Keratinocyte (primary cell): Measurements from ENCODE around the gene PLEKHO2. TPM values are rescaled to one million over a fixed set of nuclear protein-coding genes. Genes with fewer than 3 reads are reported as not detected.
A peak's percentile ranks its signal among the peaks of the same experiment; 100 is the strongest.

ENCODE experiments used
- DNase-seq: peaks from one replicate; pipeline ENCODE4 v3.0.0-alpha.2; 2011; ENCODE audit warnings: low read depth, missing footprints, low spot score
- FAIRE-seq: peaks from 2 replicates; lab custom pipeline; 2011; peaks lifted over from hg19 to GRCh38; lab: Jason Lieb, UNC
- H2AFZ ChIP-seq: 2 replicates; pipeline ENCODE4 v1.6.0; 2012; ENCODE audit warnings: low read length, control low read depth, inconsistent platforms; ENCODE audit not compliant: control insufficient read depth
- H3K27ac ChIP-seq: 2 replicates; pipeline ENCODE4 v1.5.1; 2011; ENCODE audit warnings: low read length; ENCODE audit not compliant: control insufficient read depth, insufficient read depth
- H3K27me3 ChIP-seq: 3 replicates; pipeline ENCODE4 v1.6.0; 2011; ENCODE audit warnings: low read length; ENCODE audit not compliant: control insufficient read depth, insufficient read depth; ENCODE audit errors: extremely low read depth
- H3K36me3 ChIP-seq, 2 experiments: 2 replicates in 1 of 2; 3 replicates in 1 of 2; pipeline ENCODE4 v1.5.1; 2011; ENCODE audit warnings: low read length in 2 of 2, mild to moderate bottlenecking in 1 of 2; ENCODE audit not compliant: control insufficient read depth in 2 of 2, insufficient read depth in 2 of 2; ENCODE audit errors: extremely low read depth in 1 of 2
- H3K4me1 ChIP-seq: 3 replicates; pipeline ENCODE4 v1.5.1; 2011; ENCODE audit warnings: low read length; ENCODE audit not compliant: control insufficient read depth, insufficient read depth; ENCODE audit errors: extremely low read depth
- H3K4me2 ChIP-seq: 3 replicates; pipeline ENCODE4 v1.6.0; 2011; ENCODE audit warnings: low read depth, low read length; ENCODE audit not compliant: control insufficient read depth, insufficient read depth; ENCODE audit errors: extremely low read depth
- H3K4me3 ChIP-seq, 3 experiments: fragments of 200-600 bp in 1 of 3; sonication (generic) in 1 of 3; 2 replicates in 2 of 3; 3 replicates in 1 of 3; pipeline ENCODE4 v1.5.1; 2011 to 2016; ENCODE audit warnings: low read length in 3 of 3, mild to moderate bottlenecking in 3 of 3, control low read depth in 2 of 3, inconsistent platforms in 1 of 3, low read depth in 1 of 3, mixed read lengths in 1 of 3, mixed run types in 1 of 3, moderate library complexity in 1 of 3; ENCODE audit not compliant: control insufficient read depth in 2 of 3, insufficient read depth in 2 of 3; ENCODE audit errors: extremely low read depth in 1 of 3
- H3K79me2 ChIP-seq: 2 replicates; pipeline ENCODE4 v1.6.0; 2012; ENCODE audit warnings: low read length; ENCODE audit not compliant: control insufficient read depth, insufficient read depth
- H3K9ac ChIP-seq: 3 replicates; pipeline ENCODE4 v1.6.0; 2011; ENCODE audit warnings: low read length; ENCODE audit not compliant: control insufficient read depth, insufficient read depth; ENCODE audit errors: extremely low read depth
- H3K9me1 ChIP-seq: 3 replicates; pipeline ENCODE4 v1.6.0; 2011; ENCODE audit warnings: low read length; ENCODE audit not compliant: control insufficient read depth, insufficient read depth; ENCODE audit errors: extremely low read depth
- H3K9me3 ChIP-seq: 2 replicates; pipeline ENCODE4 v1.5.1; 2012; ENCODE audit warnings: low read depth, low read length; ENCODE audit not compliant: control insufficient read depth
- H4K20me1 ChIP-seq: 3 replicates; pipeline ENCODE4 v1.6.0; 2011; ENCODE audit warnings: low read length; ENCODE audit not compliant: control insufficient read depth, insufficient read depth; ENCODE audit errors: extremely low read depth
- EZH2 ChIP-seq: IDR thresholded peaks from one replicate; pipeline ENCODE4 v1.6.1; 2012; ENCODE audit warnings: inconsistent platforms, mild to moderate bottlenecking, low read length, moderate library complexity
- dilution Hi-C: fragments of 300-500 bp; cut with MboI; formaldehyde crosslinking; loops from one replicate; pipeline ENCODE4 v1.7.0; 2020; ENCODE audit warnings: low sequenced_read_pairs; ENCODE audit not compliant: extremely low pct_ligation_motif_present
- polyA plus RNA-seq, 5 experiments: library from polyadenylated mRNA; depleted of rRNA in 3 of 5; stranded (reverse) in 3 of 5; stranded (forward) in 1 of 5; unstranded in 1 of 5; fragments of >200 nt; gene quantifications; 1 replicate in 1 of 5; 2 replicates in 3 of 5; 3 replicates in 1 of 5; pipeline versions ENCODE4 v1.2.1 to v1.2.3, GENCODE V29; 2011 to 2012; ENCODE audit warnings: missing spikeins in 2 of 5, low read depth in 1 of 5, low replicate concordance in 1 of 5
- TF ChIP-seq, protein P1 (sequence below), 3 experiments: IDR thresholded peaks in 1 of 3; conservative IDR thresholded peaks in 1 of 3; optimal IDR thresholded peaks in 1 of 3; 2 replicates in 2 of 3; 3 replicates in 1 of 3; pipeline versions ENCODE3 to v1.5.1; 2011; ENCODE audit warnings: low read length in 3 of 3, mild to moderate bottlenecking in 3 of 3, moderate library complexity in 2 of 3, control low read depth in 1 of 3, inconsistent platforms in 1 of 3; ENCODE audit not compliant: insufficient read depth in 2 of 3; ENCODE audit errors: extremely low read depth in 1 of 3

Gene PLEKHO2
- polyA plus RNA-seq, 1 donor (not counting 4 experiments of a cell fraction or from before 2014, with no cell fraction given) = 8.8 TPM

DNA sequence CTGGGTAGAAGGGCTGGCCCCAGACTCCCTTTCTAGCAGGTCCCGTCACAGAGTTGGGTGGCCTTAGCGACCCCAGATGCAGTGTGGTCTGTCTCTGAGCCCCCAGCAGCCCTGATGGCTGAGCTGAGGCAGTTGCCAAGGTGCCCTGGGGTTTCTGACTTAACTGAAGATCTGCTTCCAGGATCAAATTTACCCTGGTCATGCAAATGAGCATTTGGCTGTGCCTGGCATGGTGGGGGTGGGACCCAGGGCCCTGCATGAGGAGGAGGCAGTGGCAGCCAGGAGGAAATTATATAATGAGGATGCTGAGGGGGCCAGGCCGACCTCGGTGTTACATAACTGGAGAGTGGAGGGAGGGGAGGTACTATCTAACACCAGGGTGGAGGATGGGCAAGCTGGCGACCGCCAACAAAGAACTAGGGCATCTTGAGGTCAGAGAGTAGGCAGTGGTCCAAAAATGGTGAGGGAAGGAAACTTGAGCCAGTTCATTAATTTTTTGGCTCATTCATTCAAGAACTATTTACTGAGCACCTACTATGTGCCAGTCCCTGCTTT, 16.4 kb downstream of the PLEKHO2 start:
- no peaks in the 10 kb centered on the region for H3K9me3 ChIP-seq
- H3K4me1 ChIP-seq = peaks cover 40% of the 10 kb centered on the region
- H2AFZ ChIP-seq = no peak overlapping the region
- no peak overlapping the region for H3K9ac ChIP-seq
- FAIRE-seq (no peak), DNase-seq (no peak)
- peaks cover 10% of the 10 kb centered on the region for H3K9me1 ChIP-seq
- H3K4me2 ChIP-seq = peak overlapping the region; percentile 55
- H3K79me2 ChIP-seq = peaks cover 42% of the 10 kb centered on the region
- no peaks in the 10 kb centered on the region for H4K20me1 ChIP-seq
- dilution Hi-C loops = no loop called here
- no peak overlapping the region for H3K4me3 ChIP-seq
- no peak for TF ChIP-seq EZH2
- H3K27ac ChIP-seq = peak overlapping the region; percentile 49
- peaks cover 21 to 43% of the 10 kb centered on the region in 2 experiments for H3K36me3 ChIP-seq
- H3K27me3 ChIP-seq = no peaks in the 10 kb centered on the region

DNA sequence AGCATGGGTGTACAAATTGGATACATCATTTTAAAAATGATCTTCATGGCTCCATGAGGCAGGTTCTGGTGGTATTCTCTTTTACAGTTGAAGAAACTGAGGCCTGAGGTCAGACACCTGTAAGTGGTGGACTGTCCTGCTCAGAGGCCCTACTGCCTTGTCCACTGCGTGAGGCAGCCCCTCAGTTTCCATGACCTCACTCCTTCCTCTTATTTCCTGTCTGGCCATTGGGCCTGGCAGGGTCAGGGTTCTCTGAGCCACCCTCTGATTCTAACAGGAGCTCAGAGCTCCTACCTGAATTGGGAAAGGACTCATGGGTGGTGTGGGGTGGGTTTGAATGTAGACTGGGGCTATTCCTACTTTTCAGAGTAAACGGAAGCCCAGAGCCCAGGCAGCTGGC, 17.5 kb downstream of the PLEKHO2 start:
- Histone ChIP-seq H2AFZ (no peak overlapping the region), H3K9me1 (peaks cover 10% of the 10 kb centered on the region), H3K9me3 (no peaks in the 10 kb centered on the region), H3K36me3 (peaks cover 19 to 43% of the 10 kb centered on the region in 2 experiments), H3K4me3 (no peak overlapping the region), H4K20me1 (no peaks in the 10 kb centered on the region), H3K9ac (no peak overlapping the region), H3K27me3 (no peaks in the 10 kb centered on the region), H3K4me1 (peaks cover 35% of the 10 kb centered on the region), H3K27ac (no peak overlapping the region), H3K79me2 (peaks cover 35% of the 10 kb centered on the region), H3K4me2 (no peak overlapping the region)
- DNase-seq (no peak), FAIRE-seq (no peak)
- dilution Hi-C loops = no loop called here
- TF ChIP-seq, protein P1, sequence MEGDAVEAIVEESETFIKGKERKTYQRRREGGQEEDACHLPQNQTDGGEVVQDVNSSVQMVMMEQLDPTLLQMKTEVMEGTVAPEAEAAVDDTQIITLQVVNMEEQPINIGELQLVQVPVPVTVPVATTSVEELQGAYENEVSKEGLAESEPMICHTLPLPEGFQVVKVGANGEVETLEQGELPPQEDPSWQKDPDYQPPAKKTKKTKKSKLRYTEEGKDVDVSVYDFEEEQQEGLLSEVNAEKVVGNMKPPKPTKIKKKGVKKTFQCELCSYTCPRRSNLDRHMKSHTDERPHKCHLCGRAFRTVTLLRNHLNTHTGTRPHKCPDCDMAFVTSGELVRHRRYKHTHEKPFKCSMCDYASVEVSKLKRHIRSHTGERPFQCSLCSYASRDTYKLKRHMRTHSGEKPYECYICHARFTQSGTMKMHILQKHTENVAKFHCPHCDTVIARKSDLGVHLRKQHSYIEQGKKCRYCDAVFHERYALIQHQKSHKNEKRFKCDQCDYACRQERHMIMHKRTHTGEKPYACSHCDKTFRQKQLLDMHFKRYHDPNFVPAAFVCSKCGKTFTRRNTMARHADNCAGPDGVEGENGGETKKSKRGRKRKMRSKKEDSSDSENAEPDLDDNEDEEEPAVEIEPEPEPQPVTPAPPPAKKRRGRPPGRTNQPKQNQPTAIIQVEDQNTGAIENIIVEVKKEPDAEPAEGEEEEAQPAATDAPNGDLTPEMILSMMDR (optimal IDR thresholded peaks at IDR 0.05 in 1 of 3, IDR thresholded peaks at IDR 0.05 in 1 of 3, conservative IDR thresholded peaks at IDR 0.05 in 1 of 3; ENCODE audit: extremely low read depth in 1 of 3, insufficient read depth in 2 of 3, low read length in 3 of 3) = no peak
- TF ChIP-seq EZH2 = no peak

DNA sequence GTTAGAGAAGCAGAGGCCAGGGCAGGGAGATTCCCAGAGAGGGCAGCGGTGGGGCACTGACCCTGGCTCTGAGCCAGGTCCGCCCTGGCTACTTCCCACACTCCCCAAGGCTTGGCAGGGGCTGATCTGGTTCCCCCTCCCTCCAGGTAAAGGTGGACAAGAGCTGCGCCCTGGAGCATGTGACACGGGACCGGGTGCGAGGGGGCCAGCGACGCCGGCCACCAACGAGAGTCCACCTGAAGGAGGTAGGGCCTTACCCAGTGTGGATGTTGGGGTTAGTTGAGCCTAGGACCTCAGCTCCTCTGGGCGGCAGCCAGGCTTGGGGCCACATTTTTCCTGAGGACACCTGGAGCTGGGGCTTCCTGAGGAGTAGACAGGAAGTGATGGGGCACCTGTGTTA, 19.6 kb downstream of the PLEKHO2 start:
- Histone ChIP-seq H3K4me2 (no peak overlapping the region), H3K9me3 (no peaks in the 10 kb centered on the region), H3K79me2 (peaks cover 28% of the 10 kb centered on the region), H3K27me3 (no peaks in the 10 kb centered on the region), H3K27ac (no peak overlapping the region), H3K9ac (no peak overlapping the region), H4K20me1 (no peaks in the 10 kb centered on the region), H3K9me1 (peaks cover 5% of the 10 kb centered on the region), H2AFZ (no peak overlapping the region), H3K36me3 (peaks cover 16 to 38% of the 10 kb centered on the region in 2 experiments), H3K4me3 (no peak overlapping the region), H3K4me1 (peaks cover 25% of the 10 kb centered on the region)
- DNase-seq (no peak), FAIRE-seq (no peak)
- TF ChIP-seq, protein P1 (optimal IDR thresholded peaks at IDR 0.05 in 1 of 3, IDR thresholded peaks at IDR 0.05 in 1 of 3, conservative IDR thresholded peaks at IDR 0.05 in 1 of 3; ENCODE audit: extremely low read depth in 1 of 3, insufficient read depth in 2 of 3, low read length in 3 of 3) = no peak
- TF ChIP-seq EZH2 = no peak
- dilution Hi-C loops = no loop called here
